DLD1 (cell line): Measurements from ENCODE around the gene PCSK7.

Experiments
- in situ Hi-C: cut with HindIII; loops from 2 replicates; pipeline ENCODE4 v1.10.0; 2017; ENCODE audit warnings: low sequenced_read_pairs

Gene PCSK7

GRCh38 chr11:117230999-117231841 is 653 bp downstream of the PCSK7 start:
- in situ Hi-C loops, result no loop called here

GRCh38 chr11:117230286-117230961 is 1.4 kb downstream of the PCSK7 start:
- in situ Hi-C loops, result no loop called here

- in situ Hi-C loops, result no loop called here
Observed at GRCh38 chr11:117229931-117230285, 2.0 kb downstream of the PCSK7 start.

GRCh38 chr11:117229411-117229810 is 2.5 kb downstream of the PCSK7 start:
- in situ Hi-C loops, result no loop called here

GRCh38 chr11:117228091-117228490 is 3.8 kb downstream of the PCSK7 start:
- in situ Hi-C loops, result no loop called here

- in situ Hi-C loops, result no loop called here
Observed at GRCh38 chr11:117226388-117227385, 5.2 kb downstream of the PCSK7 start.

GRCh38 chr11:117225553-117226170 is 6.2 kb downstream of the PCSK7 start:
- in situ Hi-C loops, result no loop called here

- in situ Hi-C loops, result no loop called here
Observed at GRCh38 chr11:117223741-117224689, 7.9 kb downstream of the PCSK7 start.

GRCh38 chr11:117222991-117223740 is 8.7 kb downstream of the PCSK7 start:
- in situ Hi-C loops, result no loop called here

- in situ Hi-C loops, result no loop called here
Observed at GRCh38 chr11:117221775-117222517, 9.9 kb downstream of the PCSK7 start.

GRCh38 chr11:117220999-117221774 is 10.7 kb downstream of the PCSK7 start:
- in situ Hi-C loops, result no loop called here

GRCh38 chr11:117220568-117220967 is 11.3 kb downstream of the PCSK7 start:
- in situ Hi-C loops, result no loop called here

GRCh38 chr11:117219995-117220394 is 11.9 kb downstream of the PCSK7 start:
- in situ Hi-C loops, result no loop called here

GRCh38 chr11:117219455-117219854 is 12.4 kb downstream of the PCSK7 start:
- in situ Hi-C loops, result no loop called here

- in situ Hi-C loops, result no loop called here
Observed at GRCh38 chr11:117219001-117219400, 12.9 kb downstream of the PCSK7 start.

- in situ Hi-C loops, result no loop called here
Observed at GRCh38 chr11:117218133-117218915, 13.5 kb downstream of the PCSK7 start.
